Endodermal cell (in vitro differentiated cells): ENCODE data around the gene GAB2. TPM values are rescaled to one million over a fixed set of nuclear protein-coding genes. Genes with fewer than 3 reads are reported as not detected.

Source experiments
- DNase-seq: peaks from one replicate; pipeline ENCODE4 v3.0.0-alpha.2; 2017
- H3K27ac ChIP-seq: 2 replicates; pipeline ENCODE4 v1.5.1; 2013; ENCODE audit warnings: mild to moderate bottlenecking, low read depth, low read length, moderate library complexity
- H3K27me3 ChIP-seq: 2 replicates; pipeline ENCODE4 v1.6.1; 2013; ENCODE audit warnings: mild to moderate bottlenecking, low read length, moderate library complexity; ENCODE audit not compliant: insufficient read depth, control insufficient read depth, poor library complexity, severe bottlenecking
- H3K36me3 ChIP-seq: 2 replicates; pipeline ENCODE4 v1.7.0; 2013; ENCODE audit warnings: mild to moderate bottlenecking, low read length, moderate library complexity; ENCODE audit not compliant: control insufficient read depth, insufficient read depth
- H3K4me1 ChIP-seq: one replicate; pipeline ENCODE4 v1.7.0; 2013; ENCODE audit warnings: low read length; ENCODE audit not compliant: control insufficient read depth, insufficient read depth
- H3K4me3 ChIP-seq: 2 replicates; pipeline ENCODE4 v1.5.1; 2013; ENCODE audit warnings: mild to moderate bottlenecking, low read length, moderate library complexity
- H3K9ac ChIP-seq: 2 replicates; pipeline ENCODE4 v1.6.1; 2013; ENCODE audit warnings: mild to moderate bottlenecking, low read length, moderate library complexity; ENCODE audit not compliant: poor library complexity, severe bottlenecking; ENCODE audit errors: extremely low read depth
- H3K9me3 ChIP-seq: 2 replicates; pipeline ENCODE4 v1.6.1; 2013; ENCODE audit warnings: mild to moderate bottlenecking, low read length, moderate library complexity; ENCODE audit not compliant: control insufficient read depth
- H3K27ac Mint-ChIP-seq: 2 replicates; pipeline ENCODE4 v1.8.0; 2020; ENCODE audit warnings: mixed read lengths
- H3K27me3 Mint-ChIP-seq: 2 replicates; pipeline ENCODE4 v1.8.0; 2021; ENCODE audit warnings: mild to moderate bottlenecking, mixed read lengths; ENCODE audit not compliant: insufficient read depth
- H3K36me3 Mint-ChIP-seq: 2 replicates; pipeline ENCODE4 v1.8.0; 2020; ENCODE audit warnings: low read depth, mixed read lengths
- H3K4me1 Mint-ChIP-seq: 2 replicates; pipeline ENCODE4 v1.8.0; 2020; ENCODE audit warnings: mixed read lengths
- H3K4me3 Mint-ChIP-seq: 2 replicates; pipeline ENCODE4 v1.8.0; 2020; ENCODE audit warnings: mild to moderate bottlenecking, moderate library complexity, mixed read lengths
- H3K9me3 Mint-ChIP-seq: 2 replicates; pipeline ENCODE4 v1.8.0; 2020; ENCODE audit warnings: mild to moderate bottlenecking, mixed read lengths
- WGBS, 2 experiments: methylation state at CpG; one replicate each; pipeline versions ENCODE4 v1.1.5 to v1.1.7; 2013; ENCODE audit warnings: missing lambda C conversion rate in 2 of 2, mixed read lengths in 1 of 2; ENCODE audit not compliant: insufficient coverage in 1 of 2, insufficient read length in 1 of 2; 5-methylcytosine and 5-hydroxymethylcytosine counted together
- total RNA-seq, 2 donors: library from RNA; stranded (reverse); fragmentation: NEBNext Ultra II Directional in 1 of 2; extraction: Animal tissue kit (Norgen Biotek cat#: 25700) in 1 of 2; gene quantifications; 2 replicates in 1 of 2; 3 replicates in 1 of 2; pipeline ENCODE4 v1.2.1, GENCODE V29; 2021
- TF ChIP-seq, protein P1 (sequence below): fragments of 200-600 bp; sonication (generic); conservative IDR thresholded peaks from 2 replicates; pipeline ENCODE4 v1.5.0; 2021; ENCODE audit warnings: antibody characterized with exemption, mild to moderate bottlenecking

GAB2 gene
- total RNA-seq, 2 donors from 2014 or later: 26.9 to 62.8 TPM

GRCh38 chr11:78420796-78421209 lies 3.2 kb upstream of the GAB2 start:
- no peak for DNase-seq
- H3K27me3 ChIP-seq: no peaks in the 10 kb centered on the region
- H3K36me3 Mint-ChIP-seq: peaks cover 3% of the 10 kb centered on the region
- H3K9me3 Mint-ChIP-seq: no peaks in the 10 kb centered on the region
- no peak overlapping the region for H3K4me3 Mint-ChIP-seq
- no peaks in the 10 kb centered on the region for H3K9me3 ChIP-seq
- H3K4me1 Mint-ChIP-seq: peaks cover 52% of the 10 kb centered on the region
- TF ChIP-seq, protein P1, sequence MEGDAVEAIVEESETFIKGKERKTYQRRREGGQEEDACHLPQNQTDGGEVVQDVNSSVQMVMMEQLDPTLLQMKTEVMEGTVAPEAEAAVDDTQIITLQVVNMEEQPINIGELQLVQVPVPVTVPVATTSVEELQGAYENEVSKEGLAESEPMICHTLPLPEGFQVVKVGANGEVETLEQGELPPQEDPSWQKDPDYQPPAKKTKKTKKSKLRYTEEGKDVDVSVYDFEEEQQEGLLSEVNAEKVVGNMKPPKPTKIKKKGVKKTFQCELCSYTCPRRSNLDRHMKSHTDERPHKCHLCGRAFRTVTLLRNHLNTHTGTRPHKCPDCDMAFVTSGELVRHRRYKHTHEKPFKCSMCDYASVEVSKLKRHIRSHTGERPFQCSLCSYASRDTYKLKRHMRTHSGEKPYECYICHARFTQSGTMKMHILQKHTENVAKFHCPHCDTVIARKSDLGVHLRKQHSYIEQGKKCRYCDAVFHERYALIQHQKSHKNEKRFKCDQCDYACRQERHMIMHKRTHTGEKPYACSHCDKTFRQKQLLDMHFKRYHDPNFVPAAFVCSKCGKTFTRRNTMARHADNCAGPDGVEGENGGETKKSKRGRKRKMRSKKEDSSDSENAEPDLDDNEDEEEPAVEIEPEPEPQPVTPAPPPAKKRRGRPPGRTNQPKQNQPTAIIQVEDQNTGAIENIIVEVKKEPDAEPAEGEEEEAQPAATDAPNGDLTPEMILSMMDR: no peak
- H3K4me3 ChIP-seq: no peak overlapping the region
- H3K27ac ChIP-seq: no peak overlapping the region
- no peak overlapping the region for H3K9ac ChIP-seq
- 91 to 95% methylated on average over 8 to 9 of the region's 9 CpGs for WGBS, 2 experiments
- no peaks in the 10 kb centered on the region for H3K36me3 ChIP-seq
- H3K27ac Mint-ChIP-seq: no peak overlapping the region
- peaks cover 21% of the 10 kb centered on the region for H3K27me3 Mint-ChIP-seq
- H3K4me1 ChIP-seq: peaks cover 5% of the 10 kb centered on the region

- no peak overlapping the region for H3K27ac Mint-ChIP-seq
- no peak overlapping the region for H3K27ac ChIP-seq
These were observed 2.7 kb upstream of the GAB2 start for GRCh38 chr11:78420255-78420764.

DNA sequence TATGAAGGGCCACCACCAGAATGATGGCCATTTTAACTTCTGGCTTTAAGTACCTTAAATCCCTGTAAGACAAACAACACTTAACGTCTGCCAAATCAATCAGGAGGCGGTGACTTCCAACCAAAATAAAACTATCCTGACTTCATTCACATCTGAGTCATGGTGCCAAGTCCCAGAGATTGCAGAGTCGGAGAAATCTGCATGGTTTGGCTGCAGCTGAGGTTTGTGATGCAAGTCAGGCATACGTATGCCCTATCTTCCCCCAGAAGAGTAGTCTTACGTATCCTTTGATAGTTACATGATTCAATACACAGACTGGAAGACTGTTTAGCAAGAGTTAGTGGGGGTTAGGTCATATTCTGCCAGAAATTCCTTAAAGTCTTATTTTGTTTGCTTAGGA lies 1.7 kb upstream of the GAB2 start:
- Mint-ChIP-seq H3K4me1 (peaks cover 48% of the 10 kb centered on the region), H3K9me3 (no peaks in the 10 kb centered on the region), H3K27me3 (peaks cover 21% of the 10 kb centered on the region), H3K4me3 (peak overlapping the region; percentile 85), H3K36me3 (peaks cover 3% of the 10 kb centered on the region), H3K27ac (no peak overlapping the region)
- TF ChIP-seq, protein P1: no peak
- no peak overlapping the region for H3K27ac ChIP-seq
- DNase-seq: no peak
- WGBS, 2 experiments: 90 to 91% methylated on average over 5 of the region's 5 CpGs
- H3K4me3 ChIP-seq: peak overlapping the region; percentile 93
- peaks cover 5% of the 10 kb centered on the region for H3K4me1 ChIP-seq
- no peaks in the 10 kb centered on the region for H3K27me3 ChIP-seq
- H3K9ac ChIP-seq: no peak overlapping the region
- H3K36me3 ChIP-seq: no peaks in the 10 kb centered on the region
- H3K9me3 ChIP-seq: no peaks in the 10 kb centered on the region

More at GRCh38 chr11:78420255-78420764, 2.7 kb upstream of the GAB2 start:
- no peak overlapping the region for H3K4me3 ChIP-seq
- no peak overlapping the region for H3K4me3 Mint-ChIP-seq
- H3K27me3 ChIP-seq: no peaks in the 10 kb centered on the region
- TF ChIP-seq, protein P1: peak; percentile 73
- H3K4me1 Mint-ChIP-seq: peaks cover 52% of the 10 kb centered on the region
- peaks cover 5% of the 10 kb centered on the region for H3K4me1 ChIP-seq
- no peak overlapping the region for H3K9ac ChIP-seq
- H3K36me3 ChIP-seq: no peaks in the 10 kb centered on the region
- H3K27me3 Mint-ChIP-seq: peaks cover 21% of the 10 kb centered on the region
- peaks cover 3% of the 10 kb centered on the region for H3K36me3 Mint-ChIP-seq
- H3K9me3 ChIP-seq: no peaks in the 10 kb centered on the region
- peak; percentile 78 for DNase-seq
- no peaks in the 10 kb centered on the region for H3K9me3 Mint-ChIP-seq
- WGBS, 2 experiments: 72 to 75% methylated on average over 7 to 9 of the region's 9 CpGs
